Measurements from ENCODE around the gene VAT1L.

VAT1L gene

GRCh38 chr16:77840673-77841501 is 52.5 kb downstream of the VAT1L start:
- no peak for TF ChIP-seq CTCF (IDR thresholded peaks at IDR 0.05; ENCODE audit: low read depth, low read length)
- H3K4me3 ChIP-seq (ENCODE audit: low read depth, low read length), result no peak overlapping the region

- no peak for TF ChIP-seq CTCF (IDR thresholded peaks at IDR 0.05; ENCODE audit: low read depth, low read length)
- no peak overlapping the region for H3K4me3 ChIP-seq (ENCODE audit: low read depth, low read length)
Observed at GRCh38 chr16:77841502-77841763, 53.1 kb downstream of the VAT1L start.

DNA sequence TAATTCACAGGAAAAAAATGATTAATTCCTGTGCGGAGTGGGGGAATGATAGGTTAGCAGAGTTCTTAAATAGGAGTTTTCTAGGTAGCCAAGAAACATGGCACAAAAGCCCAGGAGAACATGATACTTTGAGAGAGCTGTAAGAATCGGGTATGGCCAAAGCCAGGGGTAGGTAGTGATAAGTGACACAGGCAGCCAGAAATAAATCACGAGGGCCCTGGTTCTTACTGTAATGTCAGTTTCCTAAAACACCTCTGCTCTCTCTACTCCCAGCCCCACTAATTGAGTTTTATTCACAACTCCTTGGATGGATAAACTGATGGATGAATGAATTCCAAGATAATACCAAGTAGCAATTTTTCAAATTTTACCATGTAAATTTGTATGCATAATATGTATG is 54.1 kb downstream of the VAT1L start:
- no peak for TF ChIP-seq CTCF (IDR thresholded peaks at IDR 0.05; ENCODE audit: low read depth, low read length)
- H3K4me3 ChIP-seq (ENCODE audit: low read depth, low read length), result no peak overlapping the region

DNA sequence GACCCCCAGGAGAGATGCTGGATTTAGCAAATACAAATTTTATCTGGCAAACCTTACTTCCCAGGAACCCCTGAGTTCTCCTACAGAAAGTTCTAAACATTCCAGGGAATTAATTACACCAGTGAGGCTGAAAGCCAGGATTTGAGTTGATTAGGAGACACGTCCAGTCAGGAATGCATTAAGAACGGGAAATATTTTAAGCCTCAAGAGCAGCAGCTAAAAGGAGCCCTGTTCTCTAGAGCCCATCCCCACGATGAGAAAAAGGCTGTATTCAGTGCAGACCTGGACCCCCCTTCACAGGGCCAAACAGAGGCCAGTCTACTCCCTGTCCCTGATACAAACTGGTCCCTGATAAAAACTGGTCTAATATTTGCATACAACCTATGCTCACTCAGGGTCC is 55.0 kb downstream of the VAT1L start:
- TF ChIP-seq CTCF (IDR thresholded peaks at IDR 0.05; ENCODE audit: low read depth, low read length), result no peak
- no peak overlapping the region for H3K4me3 ChIP-seq (ENCODE audit: low read depth, low read length)

DNA sequence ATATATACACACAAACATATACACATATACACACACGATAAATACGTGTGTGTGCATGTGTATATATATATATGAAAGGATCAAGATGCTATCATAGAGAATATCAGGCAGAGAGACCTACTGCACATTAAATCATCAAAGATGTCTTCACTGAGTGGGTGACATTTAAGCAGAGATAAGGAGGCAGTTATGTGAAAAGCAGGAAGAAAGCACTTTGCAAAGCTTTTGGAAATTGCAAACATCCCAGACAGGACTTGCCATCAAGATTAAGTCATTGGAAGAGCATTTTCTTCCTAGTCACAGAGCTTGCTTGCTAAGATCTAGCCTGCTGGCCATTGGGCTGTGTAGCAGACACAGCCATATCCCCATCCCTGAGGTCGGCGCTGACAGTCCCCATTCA is 56.4 kb downstream of the VAT1L start:
- no peak overlapping the region for H3K4me3 ChIP-seq (ENCODE audit: low read depth, low read length)
- TF ChIP-seq CTCF (IDR thresholded peaks at IDR 0.05; ENCODE audit: low read depth, low read length), result no peak

DNA sequence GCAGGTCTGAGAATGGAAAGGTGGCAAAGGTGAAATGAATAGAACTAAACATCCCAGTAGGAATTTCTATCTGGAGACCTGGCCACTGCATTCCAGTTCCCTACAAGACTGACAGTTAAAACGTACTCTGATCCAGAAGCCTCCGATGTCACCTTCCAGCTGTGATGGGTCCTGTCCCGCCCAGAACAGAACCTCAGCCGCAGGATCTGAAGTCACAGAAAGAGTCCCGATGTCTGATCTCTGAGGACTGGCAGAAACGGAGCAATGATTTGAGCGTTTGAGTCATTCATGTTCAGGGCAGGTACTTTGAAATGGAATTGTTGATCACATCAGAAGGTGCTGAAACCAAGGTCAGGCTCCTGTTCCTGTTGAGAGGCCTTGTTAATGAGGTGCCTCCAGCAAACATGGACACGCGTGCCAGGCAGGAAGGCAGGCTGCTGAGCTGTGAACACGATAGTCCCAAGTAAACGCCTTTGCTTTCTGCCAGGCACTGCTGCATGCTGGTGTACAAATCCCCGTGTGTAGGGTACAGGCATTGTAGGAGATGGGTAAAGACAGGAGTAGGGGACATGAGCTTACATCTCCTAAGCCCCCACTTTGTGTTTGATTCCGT is 61.4 kb downstream of the VAT1L start:
- no peak overlapping the region for H3K4me3 ChIP-seq (ENCODE audit: low read depth, low read length)
- no peak for TF ChIP-seq CTCF (IDR thresholded peaks at IDR 0.05; ENCODE audit: low read depth, low read length)

- no peak overlapping the region for H3K4me3 ChIP-seq (ENCODE audit: low read depth, low read length)
- no peak for TF ChIP-seq CTCF (IDR thresholded peaks at IDR 0.05; ENCODE audit: low read depth, low read length)
Observed at GRCh38 chr16:77850636-77851333, 62.4 kb downstream of the VAT1L start.

All from WI38 (cell line).